Trophoblast cell (in vitro differentiated cells and primary cell): ENCODE measurements around the gene KHDC1L.

Source experiments
- DNase-seq, 2 donors: peaks; one replicate each; pipeline ENCODE4 v3.0.0-alpha.2; 2016
- H2AFZ ChIP-seq: 2 replicates; pipeline ENCODE4 v1.6.1; 2013; ENCODE audit warnings: low read length, moderate library complexity, mild to moderate bottlenecking; ENCODE audit not compliant: insufficient read depth, poor library complexity
- H2AK5ac ChIP-seq: 2 replicates; pipeline ENCODE4 v1.6.1; 2013; ENCODE audit warnings: mild to moderate bottlenecking, low read length
- H2BK120ac ChIP-seq: 2 replicates; pipeline ENCODE4 v1.6.1; 2013; ENCODE audit warnings: low read length, mild to moderate bottlenecking, moderate library complexity; ENCODE audit not compliant: insufficient read depth, poor library complexity
- H2BK12ac ChIP-seq: 2 replicates; pipeline ENCODE4 v1.6.1; 2013; ENCODE audit warnings: mild to moderate bottlenecking, low read length, moderate library complexity
- H2BK5ac ChIP-seq: 2 replicates; pipeline ENCODE4 v1.6.1; 2013; ENCODE audit warnings: low read length, low read depth, moderate library complexity, mild to moderate bottlenecking; ENCODE audit not compliant: poor library complexity
- H3K14ac ChIP-seq: 2 replicates; pipeline ENCODE4 v1.6.1; 2013; ENCODE audit warnings: mild to moderate bottlenecking, low read length
- H3K18ac ChIP-seq: 2 replicates; pipeline ENCODE4 v1.6.1; 2013; ENCODE audit warnings: mild to moderate bottlenecking, low read length
- H3K23ac ChIP-seq: 2 replicates; pipeline ENCODE4 v1.6.1; 2013; ENCODE audit warnings: low read length
- H3K27ac ChIP-seq: 2 replicates; pipeline ENCODE4 v1.5.1; 2013; ENCODE audit warnings: low read depth, mild to moderate bottlenecking, inconsistent platforms, low read length, moderate library complexity
- H3K27me3 ChIP-seq: 2 replicates; pipeline ENCODE4 v1.6.1; 2013; ENCODE audit warnings: inconsistent platforms, mild to moderate bottlenecking, low read length, moderate library complexity; ENCODE audit not compliant: insufficient read depth
- H3K36me3 ChIP-seq, 2 experiments: 1 replicate in 1 of 2; 2 replicates in 1 of 2; pipeline ENCODE4 v1.6.1; 2013; ENCODE audit warnings: low read length in 2 of 2, mild to moderate bottlenecking in 2 of 2, moderate library complexity in 1 of 2; ENCODE audit not compliant: insufficient read depth in 2 of 2, control insufficient read depth in 1 of 2
- H3K4ac ChIP-seq: 2 replicates; pipeline ENCODE4 v1.6.1; 2013; ENCODE audit warnings: low read depth, mild to moderate bottlenecking, low read length, moderate library complexity
- H3K4me1 ChIP-seq, 2 experiments: 1 replicate in 1 of 2; 2 replicates in 1 of 2; pipeline ENCODE4 v1.6.1; 2013; ENCODE audit warnings: low read length in 2 of 2, mild to moderate bottlenecking in 2 of 2, moderate library complexity in 1 of 2; ENCODE audit not compliant: insufficient read depth in 2 of 2, control insufficient read depth in 1 of 2
- H3K4me2 ChIP-seq: 2 replicates; pipeline ENCODE4 v1.6.1; 2013; ENCODE audit warnings: inconsistent platforms, mild to moderate bottlenecking, low read length, moderate library complexity
- H3K4me3 ChIP-seq: 2 replicates; pipeline ENCODE4 v1.5.1; 2013; ENCODE audit warnings: mild to moderate bottlenecking, low read depth, low read length, inconsistent platforms
- H3K79me1 ChIP-seq: one replicate; pipeline ENCODE4 v1.6.1; 2013; ENCODE audit warnings: low read length
- H3K79me2 ChIP-seq: 2 replicates; pipeline ENCODE4 v1.6.1; 2013; ENCODE audit warnings: low read length, mild to moderate bottlenecking; ENCODE audit not compliant: control insufficient read depth, insufficient read depth, poor library complexity
- H3K9ac ChIP-seq: 2 replicates; pipeline ENCODE4 v1.6.1; 2013; ENCODE audit warnings: mild to moderate bottlenecking, low read length
- H3K9me3 ChIP-seq: 2 replicates; pipeline ENCODE4 v1.6.1; 2013; ENCODE audit warnings: low read depth, mild to moderate bottlenecking, control low read depth, inconsistent platforms, low read length; ENCODE audit not compliant: insufficient read depth
- H4K12ac ChIP-seq: 2 replicates; pipeline ENCODE4 v1.6.1; 2013; ENCODE audit warnings: low read depth, mild to moderate bottlenecking, low read length, moderate library complexity
- H4K8ac ChIP-seq: 2 replicates; pipeline ENCODE4 v1.6.1; 2013; ENCODE audit warnings: low read depth, mild to moderate bottlenecking, low read length, moderate library complexity
- H4K91ac ChIP-seq: one replicate; pipeline ENCODE4 v1.6.1; 2013; ENCODE audit warnings: low read depth, mild to moderate bottlenecking, low read length, moderate library complexity
- WGBS: extraction: QIAGEN DNeasy Blood & Tissue Kit; methylation state at CpG from one replicate; pipeline ENCODE4 v1.1.7; 2013; ENCODE audit warnings: missing lambda C conversion rate; ENCODE audit not compliant: insufficient read length, insufficient coverage; ENCODE audit errors: extremely low coverage; 5-methylcytosine and 5-hydroxymethylcytosine counted together

KHDC1L gene

GRCh38 chr6:73209117-73209516 lies 16.2 kb downstream of the KHDC1L start:
- Histone ChIP-seq H3K27ac (no peak overlapping the region), H3K4ac (no peak overlapping the region), H2BK5ac (no peak overlapping the region), H3K18ac (no peak overlapping the region), H4K8ac (no peak overlapping the region), H3K9ac (no peak overlapping the region), H3K23ac (no peak overlapping the region), H2BK120ac (no peak overlapping the region), H2AFZ (no peak overlapping the region), H3K27me3 (no peaks in the 10 kb centered on the region), H3K79me1 (no peaks in the 10 kb centered on the region), H4K12ac (no peak overlapping the region), H3K79me2 (no peaks in the 10 kb centered on the region), H2BK12ac (no peak overlapping the region), H3K36me3 (no peaks in the 10 kb centered on the region), H3K14ac (no peak overlapping the region), H3K4me3 (no peak overlapping the region), H4K91ac (no peak overlapping the region), H2AK5ac (no peak overlapping the region), H3K9me3 (no peaks in the 10 kb centered on the region), H3K4me1 (no peaks in the 10 kb centered on the region), H3K4me2 (no peak overlapping the region)
- no CpG with 5 or more reads among the region's 9 CpGs for WGBS
- DNase-seq = no peak

- H3K27ac ChIP-seq = no peak overlapping the region
- no peak overlapping the region for H2AFZ ChIP-seq
- H2BK5ac ChIP-seq = no peak overlapping the region
- no peak overlapping the region for H2BK120ac ChIP-seq
- H3K9ac ChIP-seq = no peak overlapping the region
- H4K12ac ChIP-seq = no peak overlapping the region
- no peak overlapping the region for H3K4me3 ChIP-seq
- H3K4me2 ChIP-seq = no peak overlapping the region
- H3K23ac ChIP-seq = no peak overlapping the region
- no peak overlapping the region for H4K91ac ChIP-seq
- no peaks in the 10 kb centered on the region for H3K36me3 ChIP-seq
- H2AK5ac ChIP-seq = no peak overlapping the region
- H2BK12ac ChIP-seq = no peak overlapping the region
- DNase-seq = no peak
- H3K4ac ChIP-seq = no peak overlapping the region
- no CpG with 5 or more reads among the region's 3 CpGs for WGBS
- no peaks in the 10 kb centered on the region for H3K79me1 ChIP-seq
- H3K27me3 ChIP-seq = no peaks in the 10 kb centered on the region
- H3K9me3 ChIP-seq = no peaks in the 10 kb centered on the region
- H3K4me1 ChIP-seq = no peaks in the 10 kb centered on the region
- no peak overlapping the region for H3K18ac ChIP-seq
- no peaks in the 10 kb centered on the region for H3K79me2 ChIP-seq
- H3K14ac ChIP-seq = no peak overlapping the region
- no peak overlapping the region for H4K8ac ChIP-seq
Measured at GRCh38 chr6:73207221-73207837, 18.0 kb downstream of the KHDC1L start.

GRCh38 chr6:73204252-73204651 lies 21.0 kb downstream of the KHDC1L start:
- H2BK5ac ChIP-seq = no peak overlapping the region
- no peak overlapping the region for H2AFZ ChIP-seq
- no peak overlapping the region for H2BK12ac ChIP-seq
- no peak overlapping the region for H3K4me2 ChIP-seq
- no peak overlapping the region for H4K91ac ChIP-seq
- no peaks in the 10 kb centered on the region for H3K27me3 ChIP-seq
- no peaks in the 10 kb centered on the region for H3K4me1 ChIP-seq
- no peak overlapping the region for H3K14ac ChIP-seq
- no peak overlapping the region for H3K18ac ChIP-seq
- H2BK120ac ChIP-seq = no peak overlapping the region
- H3K36me3 ChIP-seq = no peaks in the 10 kb centered on the region
- H3K9me3 ChIP-seq = no peaks in the 10 kb centered on the region
- no peaks in the 10 kb centered on the region for H3K79me2 ChIP-seq
- H2AK5ac ChIP-seq = no peak overlapping the region
- no CpG with 5 or more reads among the region's 4 CpGs for WGBS
- no peak overlapping the region for H3K4ac ChIP-seq
- H3K23ac ChIP-seq = no peak overlapping the region
- H3K27ac ChIP-seq = no peak overlapping the region
- no peak overlapping the region for H3K9ac ChIP-seq
- no peaks in the 10 kb centered on the region for H3K79me1 ChIP-seq
- H3K4me3 ChIP-seq = no peak overlapping the region
- H4K12ac ChIP-seq = no peak overlapping the region
- H4K8ac ChIP-seq = no peak overlapping the region
- DNase-seq = no peak

- no peaks in the 10 kb centered on the region for H3K9me3 ChIP-seq
- no peaks in the 10 kb centered on the region for H3K4me1 ChIP-seq
- H2AFZ ChIP-seq = no peak overlapping the region
- no peak overlapping the region for H3K9ac ChIP-seq
- no peaks in the 10 kb centered on the region for H3K27me3 ChIP-seq
- H3K4me2 ChIP-seq = no peak overlapping the region
- H4K8ac ChIP-seq = no peak overlapping the region
- DNase-seq = peak in 1 of 2 donors; percentile 17
- H2BK120ac ChIP-seq = no peak overlapping the region
- H3K27ac ChIP-seq = no peak overlapping the region
- H2BK5ac ChIP-seq = no peak overlapping the region
- H3K36me3 ChIP-seq = no peaks in the 10 kb centered on the region
- H4K91ac ChIP-seq = no peak overlapping the region
- H3K18ac ChIP-seq = no peak overlapping the region
- H3K23ac ChIP-seq = no peak overlapping the region
- H2BK12ac ChIP-seq = no peak overlapping the region
- no CpG with 5 or more reads among the region's 1 CpG for WGBS
- no peak overlapping the region for H2AK5ac ChIP-seq
- H3K4me3 ChIP-seq = no peak overlapping the region
- no peaks in the 10 kb centered on the region for H3K79me2 ChIP-seq
- H3K4ac ChIP-seq = no peak overlapping the region
- no peaks in the 10 kb centered on the region for H3K79me1 ChIP-seq
- H4K12ac ChIP-seq = no peak overlapping the region
- no peak overlapping the region for H3K14ac ChIP-seq
Measured at GRCh38 chr6:73203098-73203497, 22.2 kb downstream of the KHDC1L start.
